CD14-positive monocyte (primary cell): Measurements from ENCODE around the gene IL9. TPM values are rescaled to one million over a fixed set of nuclear protein-coding genes. Genes with fewer than 3 reads are reported as not detected.

Experiments used
- DNase-seq, 3 donors: peaks; one replicate each; pipeline ENCODE4 v3.0.0-alpha.2; 2011 to 2022
- H2AFZ ChIP-seq: 2 replicates; pipeline ENCODE4 v1.6.0; 2012; ENCODE audit warnings: mild to moderate bottlenecking, low read depth, low read length, inconsistent platforms; ENCODE audit not compliant: insufficient read depth, poor library complexity, severe bottlenecking
- H3K27ac ChIP-seq, 2 donors: 1 replicate in 1 of 2; 2 replicates in 1 of 2; pipeline ENCODE4 v1.5.1; 2012 to 2013; ENCODE audit warnings: low read length in 2 of 2, control low read depth in 1 of 2, inconsistent platforms in 1 of 2, low read depth in 1 of 2, mild to moderate bottlenecking in 1 of 2
- H3K27me3 ChIP-seq, 2 donors: one replicate each; pipeline versions ENCODE4 v1.6.0 to v1.6.1; 2011 to 2013; ENCODE audit warnings: low read length in 2 of 2; ENCODE audit not compliant: control insufficient read depth in 2 of 2, insufficient read depth in 2 of 2
- H3K36me3 ChIP-seq, 2 donors: replicated peaks in 1 of 2; 1 replicate in 1 of 2; 2 replicates in 1 of 2; pipeline versions ENCODE4 v1.5.1 to v1.6.1; 2012 to 2013; ENCODE audit warnings: low read length in 2 of 2, control low read depth in 1 of 2, inconsistent platforms in 1 of 2, mild to moderate bottlenecking in 1 of 2; ENCODE audit not compliant: insufficient read depth in 2 of 2, control insufficient read depth in 1 of 2
- H3K4me1 ChIP-seq, 2 donors: 1 replicate in 1 of 2; 2 replicates in 1 of 2; pipeline versions ENCODE4 v1.5.1 to v1.6.1; 2012 to 2013; ENCODE audit warnings: low read length in 2 of 2, control low read depth in 1 of 2, inconsistent platforms in 1 of 2, mild to moderate bottlenecking in 1 of 2, moderate library complexity in 1 of 2; ENCODE audit not compliant: insufficient read depth in 2 of 2, control insufficient read depth in 1 of 2
- H3K4me2 ChIP-seq: replicated peaks from 2 replicates; pipeline ENCODE3; 2012; ENCODE audit warnings: low read length, moderate library complexity, mild to moderate bottlenecking; ENCODE audit not compliant: poor library complexity, severe bottlenecking; ENCODE audit errors: extremely low read depth
- H3K4me3 ChIP-seq, 3 experiments: fragments of 200-600 bp in 1 of 3; sonication (generic) in 1 of 3; replicated peaks in 1 of 3; 1 replicate in 2 of 3; 2 replicates in 1 of 3; pipeline ENCODE4 v1.5.1; 2011 to 2013; ENCODE audit warnings: low read length in 3 of 3, mild to moderate bottlenecking in 3 of 3, control low read depth in 2 of 3, low read depth in 2 of 3, inconsistent platforms in 1 of 3, moderate library complexity in 1 of 3
- H3K79me2 ChIP-seq: 2 replicates; pipeline ENCODE4 v1.6.0; 2012; ENCODE audit warnings: mild to moderate bottlenecking, control low read depth, inconsistent platforms, low read length, moderate library complexity; ENCODE audit not compliant: insufficient read depth
- H3K9ac ChIP-seq: 2 replicates; pipeline ENCODE4 v1.6.0; 2017; ENCODE audit warnings: low read length, mild to moderate bottlenecking; ENCODE audit not compliant: insufficient read depth, poor library complexity, severe bottlenecking
- H3K9me3 ChIP-seq, 2 donors: replicated peaks in 1 of 2; 1 replicate in 1 of 2; 2 replicates in 1 of 2; pipeline versions ENCODE4 v1.5.1 to v1.6.1; 2012 to 2013; ENCODE audit warnings: low read length in 2 of 2, control low read depth in 1 of 2; ENCODE audit not compliant: control insufficient read depth in 1 of 2, insufficient read depth in 1 of 2
- H4K20me1 ChIP-seq: 2 replicates; pipeline ENCODE4 v1.6.0; 2012; ENCODE audit warnings: mild to moderate bottlenecking, low read length, control low read depth, moderate library complexity; ENCODE audit not compliant: insufficient read depth
- H3K27ac Mint-ChIP-seq, 7 donors: one replicate each; pipeline ENCODE4 v1.8.0; 2020; ENCODE audit warnings: mild to moderate bottlenecking in 7 of 7, mixed read lengths in 7 of 7, moderate library complexity in 6 of 7, inconsistent platforms in 2 of 7
- H3K27me3 Mint-ChIP-seq, 3 donors: one replicate each; pipeline ENCODE4 v1.8.0; 2021 to 2022; ENCODE audit warnings: low read depth in 3 of 3, mild to moderate bottlenecking in 3 of 3, mixed read lengths in 3 of 3, moderate library complexity in 3 of 3, inconsistent platforms in 1 of 3
- H3K36me3 Mint-ChIP-seq, 2 donors: one replicate each; pipeline ENCODE4 v1.8.0; 2020; ENCODE audit warnings: mixed read lengths in 2 of 2, inconsistent platforms in 1 of 2, mild to moderate bottlenecking in 1 of 2
- H3K4me1 Mint-ChIP-seq: one replicate; pipeline ENCODE4 v1.8.0; 2020; ENCODE audit warnings: mild to moderate bottlenecking, mixed read lengths
- H3K4me3 Mint-ChIP-seq, 2 donors: one replicate each; pipeline ENCODE4 v1.8.0; 2020; ENCODE audit warnings: mild to moderate bottlenecking in 2 of 2, mixed read lengths in 2 of 2, moderate library complexity in 1 of 2
- H3K9me3 Mint-ChIP-seq, 7 donors: one replicate each; pipeline ENCODE4 v1.8.0; 2020 to 2022; ENCODE audit warnings: mixed read lengths in 7 of 7, mild to moderate bottlenecking in 6 of 7, moderate library complexity in 6 of 7, inconsistent platforms in 2 of 7
- CTCF ChIP-seq: fragments of 200-600 bp; IDR thresholded peaks from one replicate; pipeline ENCODE4 v1.8.0; 2022; ENCODE audit warnings: antibody characterized with exemption, mild to moderate bottlenecking
- WGBS: methylation state at CpG from one replicate; pipeline ENCODE4 v1.1.5; 2013; ENCODE audit warnings: missing lambda C conversion rate; ENCODE audit not compliant: insufficient coverage; 5-methylcytosine and 5-hydroxymethylcytosine counted together
- intact Hi-C, 2 donors: fragments of 100-400 bp; cut with micrococcal nuclease; formaldehyde crosslinking; loops; one replicate each; pipeline versions ENCODE4 v1.15.0 to v1.15.1; 2023
- polyA plus RNA-seq, 3 donors: library from polyadenylated mRNA; depleted of rRNA in 1 of 3; unstranded in 2 of 3; stranded (reverse) in 1 of 3; fragments of 300-500 nt in 2 of 3; fragments of >200 nt in 1 of 3; fragmentation: Illumina TruSeq in 2 of 3; gene quantifications; 1 replicate in 2 of 3; 2 replicates in 1 of 3; pipeline ENCODE4 v1.2.3, GENCODE V29; 2012 to 2021

IL9 gene
- polyA plus RNA-seq, 3 donors: not detected

DNA sequence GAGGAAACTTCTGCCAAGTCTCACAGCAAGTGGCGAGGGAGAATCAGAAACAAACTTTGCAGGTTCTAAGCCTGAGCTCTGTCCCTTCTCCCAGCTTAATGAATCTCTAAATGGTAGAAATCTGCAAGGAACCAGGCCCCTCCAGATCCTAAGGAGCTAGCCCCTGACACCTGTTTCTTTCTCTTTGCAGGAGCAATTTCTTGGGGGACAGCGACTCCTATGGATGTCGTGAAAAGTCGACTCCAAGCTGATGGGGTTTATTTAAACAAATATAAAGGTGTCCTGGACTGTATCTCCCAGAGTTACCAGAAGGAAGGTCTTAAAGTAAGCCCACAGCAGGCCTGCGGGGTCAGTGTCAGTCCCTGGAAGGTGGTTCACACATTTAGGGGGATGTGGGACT is 21.8 kb downstream of the IL9 start:
- H3K4me1 ChIP-seq: no peaks in the 10 kb centered on the region
- H3K9me3 ChIP-seq: no peaks in the 10 kb centered on the region
- no peak overlapping the region for H3K27ac Mint-ChIP-seq
- WGBS: 95% methylated on average over 2 of the region's 5 CpGs
- no peaks in the 10 kb centered on the region for H3K36me3 ChIP-seq
- no peaks in the 10 kb centered on the region for H4K20me1 ChIP-seq
- intact Hi-C loops: no loop called here
- H3K27me3 Mint-ChIP-seq: peaks cover 4 to 15% (median 12%) of the 10 kb centered on the region in 3 donors
- H3K27ac ChIP-seq: no peak overlapping the region
- no peak overlapping the region for H3K4me3 Mint-ChIP-seq
- H3K27me3 ChIP-seq: no peaks in the 10 kb centered on the region
- no peak overlapping the region for H2AFZ ChIP-seq
- H3K4me3 ChIP-seq: no peak overlapping the region
- H3K79me2 ChIP-seq: no peaks in the 10 kb centered on the region
- H3K36me3 Mint-ChIP-seq: no peaks in the 10 kb centered on the region
- H3K4me1 Mint-ChIP-seq: peaks cover 2% of the 10 kb centered on the region
- no peak for DNase-seq
- no peak overlapping the region for H3K9ac ChIP-seq
- no peak overlapping the region for H3K4me2 ChIP-seq
- TF ChIP-seq CTCF: no peak
- H3K9me3 Mint-ChIP-seq: no peaks in the 10 kb centered on the region

- Histone ChIP-seq H3K9me3 (no peaks in the 10 kb centered on the region), H3K4me3 (no peak overlapping the region), H2AFZ (no peak overlapping the region), H3K9ac (no peak overlapping the region), H3K79me2 (no peaks in the 10 kb centered on the region), H3K27me3 (no peaks in the 10 kb centered on the region), H4K20me1 (no peaks in the 10 kb centered on the region), H3K36me3 (no peaks in the 10 kb centered on the region), H3K27ac (no peak overlapping the region), H3K4me2 (no peak overlapping the region), H3K4me1 (no peaks in the 10 kb centered on the region)
- H3K9me3 Mint-ChIP-seq: no peaks in the 10 kb centered on the region
- no peak overlapping the region for H3K4me3 Mint-ChIP-seq
- peaks cover 6 to 23% (median 17%) of the 10 kb centered on the region in 3 donors for H3K27me3 Mint-ChIP-seq
- H3K27ac Mint-ChIP-seq: no peak overlapping the region
- no peak for TF ChIP-seq CTCF
- H3K36me3 Mint-ChIP-seq: no peaks in the 10 kb centered on the region
- 89% methylated on average over 7 of the region's 11 CpGs for WGBS
- intact Hi-C loops: no loop called here
- H3K4me1 Mint-ChIP-seq: peaks cover 2% of the 10 kb centered on the region
- DNase-seq: no peak
Measured at GRCh38 chr5:135871268-135871915, 24.2 kb downstream of the IL9 start.
